Heart left ventricle (tissue), 13 donors: Measurements from ENCODE around the gene ERP29.

Source experiments
- POLR2A ChIP-seq, 2 donors: fragments of 450-650 bp; IDR thresholded peaks; one replicate each; pipeline ENCODE4 v1.6.1; 2017; ENCODE audit warnings: antibody characterized with exemption in 2 of 2, mild to moderate bottlenecking in 2 of 2, moderate library complexity in 2 of 2
- TF ChIP-seq, protein P1 (sequence below), 12 donors: fragments of 200-600 bp; sonication (generic) in 4 of 12; IDR thresholded peaks; one replicate each; pipeline versions ENCODE4 v1.5.0 to v1.8.0; 2018 to 2022; ENCODE audit warnings: antibody characterized with exemption in 12 of 12, mild to moderate bottlenecking in 5 of 12
- donor health status: ischemic (EF 13 %, LVEDD 7.1; RV severe dilation, severe dysfunction).
- donor health status: DM: no; HTN: yes; CAD: no.
- donor health status: DM: no; HTN: no; CAD: no.
- donor health status: ischemic (EF 25% LVEDD 6.9; RV normal size, moderate dysfunction).
- donor health status: ischemic (EF 25% LVEDD 5.7; RV mildly dilated, moderate dysfunction).
- donor health status: ischemic (EF 35%, LVEDD 5.7; RV mildly dilated, moderate dysfunction).
- donor health status: nonischemic (EF 11% LVEDD 7.7; RV severe dilation, severe dysfunction).
- donor health status: DM: yes; HTN: yes; CAD: no.
- donor health status: PGD.
- donor health status: ischemic (EF 29% LVEDD 5.4; RV normal size, mild dysfunction).
- donor health status: nonischemic (EF 23%, LVEDD 6.1; RV moderate dilation, normal function).

DNA sequence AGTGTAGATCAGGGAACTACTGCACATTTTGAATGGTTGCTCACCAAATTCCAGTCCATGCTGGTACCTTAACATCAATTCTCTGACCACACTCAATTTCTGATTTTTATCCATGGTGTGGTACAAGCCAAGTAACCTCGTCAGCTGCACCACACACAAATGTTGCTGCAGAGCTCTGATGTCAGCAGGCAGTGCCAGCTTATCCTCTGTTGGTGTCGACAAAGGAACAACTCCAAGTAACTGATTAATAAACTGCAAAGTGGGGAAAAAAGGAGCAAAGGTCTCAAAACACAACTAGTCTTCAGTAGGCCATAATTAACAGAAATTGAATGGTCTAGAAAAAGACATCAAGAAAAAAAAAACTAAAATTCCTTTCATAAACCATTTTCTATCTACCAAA lies 47.9 kb downstream of the ERP29 start:
- TF ChIP-seq, protein P1, sequence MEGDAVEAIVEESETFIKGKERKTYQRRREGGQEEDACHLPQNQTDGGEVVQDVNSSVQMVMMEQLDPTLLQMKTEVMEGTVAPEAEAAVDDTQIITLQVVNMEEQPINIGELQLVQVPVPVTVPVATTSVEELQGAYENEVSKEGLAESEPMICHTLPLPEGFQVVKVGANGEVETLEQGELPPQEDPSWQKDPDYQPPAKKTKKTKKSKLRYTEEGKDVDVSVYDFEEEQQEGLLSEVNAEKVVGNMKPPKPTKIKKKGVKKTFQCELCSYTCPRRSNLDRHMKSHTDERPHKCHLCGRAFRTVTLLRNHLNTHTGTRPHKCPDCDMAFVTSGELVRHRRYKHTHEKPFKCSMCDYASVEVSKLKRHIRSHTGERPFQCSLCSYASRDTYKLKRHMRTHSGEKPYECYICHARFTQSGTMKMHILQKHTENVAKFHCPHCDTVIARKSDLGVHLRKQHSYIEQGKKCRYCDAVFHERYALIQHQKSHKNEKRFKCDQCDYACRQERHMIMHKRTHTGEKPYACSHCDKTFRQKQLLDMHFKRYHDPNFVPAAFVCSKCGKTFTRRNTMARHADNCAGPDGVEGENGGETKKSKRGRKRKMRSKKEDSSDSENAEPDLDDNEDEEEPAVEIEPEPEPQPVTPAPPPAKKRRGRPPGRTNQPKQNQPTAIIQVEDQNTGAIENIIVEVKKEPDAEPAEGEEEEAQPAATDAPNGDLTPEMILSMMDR (IDR thresholded peaks at IDR 0.05) = no peak
- TF ChIP-seq POLR2A (IDR thresholded peaks at IDR 0.05) = no peak
